ENCODE data around the gene GNA12.
"Not testable (repeated sequence)": the region's sequence is repeated elsewhere in the genome, so short reads cannot be mapped to it uniquely, and the experiment has no call there.

- TF ChIP-seq CTCF (IDR thresholded peaks at IDR 0.05; ENCODE audit: borderline replicate concordance, extremely low read depth, low read length, poor library complexity, severe bottlenecking); EZH2 (IDR thresholded peaks at IDR 0.05; ENCODE audit: borderline replicate concordance, low read depth, low read length, severe bottlenecking): not testable (repeated sequence)
Measured at GRCh38 chr7:2737005-2737743, 106.9 kb downstream of the GNA12 start.

All from DND-41 (cell line).